HG02588 (cell line): ENCODE measurements around the gene LUZP1.
"Not testable (repeated sequence)": the region's sequence is repeated elsewhere in the genome, so short reads cannot be mapped to it uniquely, and the experiment has no call there.

Experiments
- ATAC-seq: cut with Tn5 transposase; IDR thresholded peaks from one replicate; pipeline ENCODE4 v1.9.1; 2021; ENCODE audit warnings: mild to moderate bottlenecking, moderate library complexity; ENCODE audit not compliant: unreplicated experiment

The LUZP1 gene

DNA sequence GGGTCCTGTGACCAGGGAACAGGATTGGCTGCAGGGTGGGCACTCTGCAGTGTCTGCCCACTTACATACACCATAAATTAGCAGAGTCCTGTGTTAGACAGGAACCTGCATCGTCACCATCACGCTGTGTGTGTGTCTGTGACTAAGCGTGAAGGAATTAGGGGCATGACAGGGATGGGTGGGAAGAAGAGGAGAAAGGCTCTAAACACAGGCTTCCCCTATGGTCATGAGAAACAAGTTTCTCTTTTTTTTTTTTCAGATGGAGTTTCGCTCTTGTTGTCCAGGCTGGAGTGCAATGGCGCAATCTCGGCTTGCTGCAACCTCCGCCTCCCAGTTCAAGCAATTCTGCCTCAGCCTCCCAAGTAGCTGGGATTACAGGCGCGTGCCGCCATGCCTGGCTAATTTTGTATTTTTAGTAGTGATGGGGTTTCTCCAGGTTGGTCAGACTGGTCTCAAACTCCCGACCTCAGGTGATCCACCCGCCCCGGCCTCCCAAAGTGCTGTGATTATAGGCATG is 20.3 kb upstream of the LUZP1 start:
- not testable (repeated sequence) for ATAC-seq

GRCh38 chr1:23188434-23188884 is 19.8 kb upstream of the LUZP1 start:
- ATAC-seq: no peak

- ATAC-seq: no peak
These were observed 19.0 kb upstream of the LUZP1 start for GRCh38 chr1:23187637-23188036.

- ATAC-seq: no peak
These were observed 16.7 kb upstream of the LUZP1 start for GRCh38 chr1:23185381-23185780.

GRCh38 chr1:23184212-23184934 is 15.7 kb upstream of the LUZP1 start:
- no peak for ATAC-seq

GRCh38 chr1:23179862-23180261 is 11.2 kb upstream of the LUZP1 start:
- ATAC-seq: no peak

DNA sequence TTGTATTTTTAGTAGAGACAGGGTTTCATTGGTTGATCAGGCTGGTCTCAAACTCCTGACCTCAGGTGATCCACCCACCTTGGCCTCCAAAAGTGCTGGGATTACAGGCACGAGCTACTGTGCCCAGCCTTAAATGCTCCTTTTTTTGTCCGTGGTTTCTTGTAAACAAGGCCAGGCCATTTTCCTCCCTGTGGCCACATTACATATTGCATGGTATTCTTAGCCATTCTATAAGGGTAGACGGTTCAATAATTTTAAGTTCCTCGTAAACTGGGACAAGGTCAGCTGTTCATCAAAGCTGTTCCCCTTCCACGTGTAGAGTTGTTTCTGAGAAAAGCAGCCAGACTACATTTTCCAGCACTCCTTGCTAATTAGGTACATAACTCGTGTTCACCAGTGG is 10.3 kb upstream of the LUZP1 start:
- no peak for ATAC-seq

- ATAC-seq: no peak
These were observed 9.8 kb upstream of the LUZP1 start for GRCh38 chr1:23178414-23178813.

GRCh38 chr1:23177438-23178380 is 9.1 kb upstream of the LUZP1 start:
- ATAC-seq: no peak

DNA sequence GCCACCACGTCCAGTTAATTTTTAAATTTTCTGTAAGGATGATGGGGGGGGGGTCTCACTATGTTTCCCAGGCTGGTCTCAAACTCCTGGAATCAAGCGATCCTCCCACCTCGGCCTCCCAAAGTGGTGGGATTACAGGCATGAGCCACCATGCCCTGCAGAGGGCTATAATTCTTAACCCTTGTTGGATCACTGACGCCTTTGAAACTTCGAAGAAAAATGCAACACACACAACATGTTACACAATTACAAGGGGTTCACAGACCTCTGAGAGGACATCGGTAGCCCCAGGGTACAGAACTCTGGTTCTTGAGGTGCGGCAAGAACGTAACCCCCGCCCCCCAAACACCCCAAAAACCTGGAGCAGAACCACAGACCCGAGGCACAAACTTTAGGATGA is 8.4 kb upstream of the LUZP1 start:
- ATAC-seq: no peak

DNA sequence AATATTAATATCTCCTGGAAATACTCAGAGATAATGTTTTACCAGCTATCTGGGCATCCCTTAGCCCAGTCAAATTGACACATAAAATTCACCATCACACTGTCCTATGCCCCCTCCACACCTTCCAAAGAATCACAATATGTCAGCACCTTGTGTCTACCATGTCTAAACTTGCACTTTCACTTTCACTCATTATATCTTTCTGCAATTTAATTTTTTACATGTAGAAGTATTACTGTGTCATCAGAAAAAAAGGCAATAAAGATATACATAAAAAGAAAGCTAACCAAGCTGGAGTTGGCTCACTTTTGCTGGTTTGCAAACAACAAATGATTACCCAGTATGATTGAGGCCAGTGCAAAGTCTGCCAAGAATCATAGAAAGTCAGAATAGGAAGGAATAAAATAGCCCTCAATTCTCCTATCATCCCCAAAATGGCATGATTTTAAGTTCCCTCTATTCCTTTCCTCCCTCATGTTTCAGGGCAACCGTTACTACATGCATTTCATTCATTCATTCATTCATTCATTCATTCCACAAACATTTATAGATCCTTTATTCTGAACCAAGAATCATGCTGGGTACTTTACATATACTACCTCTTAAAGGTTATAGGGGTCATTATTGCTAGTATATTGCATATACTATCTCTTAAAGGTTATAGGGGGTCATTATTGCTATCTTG is 5.9 kb upstream of the LUZP1 start:
- ATAC-seq: no peak

DNA sequence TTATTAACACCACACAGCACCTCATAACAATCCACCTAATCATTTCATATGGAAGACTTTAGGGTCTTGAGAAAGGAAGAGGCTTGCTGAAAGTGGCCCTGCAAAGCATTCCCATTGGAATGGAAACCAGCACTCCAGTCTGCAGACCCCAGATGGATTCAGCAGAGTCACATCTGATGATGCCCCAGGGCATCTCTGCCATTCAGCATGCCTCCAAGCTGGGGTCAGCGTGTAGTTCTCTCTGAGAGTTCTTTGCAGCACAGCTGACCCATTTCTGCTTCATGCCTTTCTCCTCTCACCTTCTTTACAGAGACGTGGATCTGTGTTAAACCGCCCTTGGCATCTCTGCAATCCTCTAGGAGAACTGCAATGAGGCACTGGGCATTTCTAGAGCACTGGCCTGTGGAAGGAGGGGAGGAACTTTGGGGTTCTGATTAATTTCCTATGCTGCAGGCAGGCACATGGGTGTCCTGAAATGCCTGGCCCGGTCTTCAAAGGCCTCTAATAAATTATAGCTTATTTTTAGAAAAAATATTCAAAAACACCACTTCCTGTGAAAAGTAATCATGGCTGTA is 2.6 kb upstream of the LUZP1 start:
- no peak for ATAC-seq

- ATAC-seq: no peak
These were observed 1.2 kb upstream of the LUZP1 start for GRCh38 chr1:23169727-23170335.

DNA sequence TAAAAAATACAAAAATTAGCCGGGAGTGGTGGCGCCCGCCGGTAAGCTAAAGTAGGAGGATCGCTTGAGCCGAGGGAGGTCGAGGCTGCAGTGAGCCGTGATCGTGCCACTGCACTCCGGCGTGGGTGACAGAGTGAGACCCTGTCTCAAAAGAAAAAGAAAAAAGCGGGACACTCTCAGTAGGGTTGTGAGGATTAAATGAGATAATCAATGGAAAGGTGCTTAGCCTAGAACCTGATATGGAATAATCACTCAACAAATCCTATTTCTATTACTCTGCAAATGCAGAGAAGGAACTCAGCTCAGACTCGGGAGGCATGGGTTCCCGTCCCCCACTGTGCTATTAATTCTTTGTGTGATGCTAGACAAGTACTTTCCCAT is 529 bp upstream of the LUZP1 start:
- no peak for ATAC-seq

DNA sequence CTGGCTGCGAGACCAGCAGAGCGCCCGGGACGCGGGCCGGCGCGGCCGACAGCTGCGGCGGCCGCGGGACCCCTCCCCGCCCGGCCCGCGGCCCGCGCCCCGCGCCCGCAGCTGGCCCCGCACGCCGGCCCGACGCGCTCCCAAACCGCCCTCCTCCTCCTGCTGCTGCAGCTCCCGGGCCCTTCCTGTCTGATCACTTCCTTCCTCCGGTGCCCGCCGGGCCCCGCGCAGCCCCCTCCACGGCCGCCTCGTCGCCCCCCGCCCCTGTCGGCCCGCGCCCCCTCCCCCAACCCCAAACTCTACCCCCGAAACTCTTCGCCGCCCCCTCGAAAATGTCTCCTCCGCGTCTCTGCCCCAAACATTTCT is 594 bp downstream of the LUZP1 start:
- no peak for ATAC-seq

DNA sequence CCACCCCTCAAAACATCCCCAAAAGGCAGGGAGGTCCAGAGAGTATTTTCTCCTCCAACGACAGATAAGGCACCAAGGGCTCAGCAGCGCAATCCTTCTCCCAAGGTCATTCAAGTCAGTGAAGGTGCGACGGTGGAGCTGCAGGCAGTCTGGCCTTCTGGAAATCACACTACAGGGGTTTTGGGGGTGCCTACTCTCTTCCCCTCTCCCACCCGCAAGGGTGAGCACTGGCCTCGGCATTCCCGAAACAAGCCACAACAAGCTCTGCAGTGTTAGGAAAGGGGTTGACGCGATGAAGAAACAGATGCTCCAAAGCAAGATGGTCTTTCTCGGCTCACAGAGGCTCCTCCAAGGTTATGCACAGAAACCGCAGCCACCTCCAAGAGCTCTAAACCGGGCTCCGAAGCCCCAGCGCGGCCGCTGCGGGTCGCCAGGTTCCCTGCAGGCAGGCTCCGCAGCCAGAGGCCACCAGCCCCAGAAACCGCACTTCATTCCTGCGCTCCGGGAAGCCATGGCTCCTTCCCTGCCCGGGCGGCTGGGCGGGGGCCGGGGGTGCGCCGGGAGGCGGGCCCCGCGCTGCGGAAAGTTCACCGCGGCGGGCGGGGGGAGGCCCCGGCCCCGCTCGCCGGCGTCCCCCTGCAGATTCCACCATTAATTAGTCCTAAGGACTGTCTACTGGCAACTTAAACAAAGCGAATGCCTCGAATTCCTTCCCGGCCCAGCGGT is 1.1 kb downstream of the LUZP1 start:
- ATAC-seq: no peak

GRCh38 chr1:23166854-23167253 is 1.8 kb downstream of the LUZP1 start:
- no peak for ATAC-seq

DNA sequence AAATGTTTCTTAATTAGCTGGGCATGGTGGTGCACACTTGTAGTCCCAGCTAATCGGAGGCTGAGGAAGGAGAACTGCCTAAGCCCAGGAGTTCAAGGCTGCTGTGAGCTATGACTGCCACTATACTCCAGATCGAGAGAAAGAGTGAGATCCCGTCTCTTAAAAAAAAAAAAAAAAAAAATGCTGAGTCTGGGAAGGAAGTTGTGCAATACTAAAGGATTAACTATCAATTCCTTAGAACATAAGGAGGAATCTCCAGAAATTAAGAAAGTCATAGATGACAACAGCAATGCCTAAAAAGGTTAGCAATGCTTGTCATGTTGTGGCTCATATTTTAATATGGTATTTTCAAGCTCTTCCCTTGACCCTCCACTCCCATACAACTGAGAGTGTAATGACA is 5.3 kb downstream of the LUZP1 start:
- ATAC-seq: no peak

GRCh38 chr1:23159963-23160877 is 8.4 kb downstream of the LUZP1 start:
- no peak for ATAC-seq
